Measurements from ENCODE around the gene ERC2.

Gene ERC2

GRCh38 chr3:56253941-56254665 lies 214.2 kb downstream of the ERC2 start:
- no peak for DNase-seq (ENCODE audit: low read depth in 2 of 2)

- DNase-seq (ENCODE audit: low read depth in 2 of 2), result no peak
Measured at GRCh38 chr3:56251343-56251945, 216.8 kb downstream of the ERC2 start.

- no peak for DNase-seq (ENCODE audit: low read depth in 2 of 2)
Measured at GRCh38 chr3:56248021-56248420, 220.2 kb downstream of the ERC2 start.

GRCh38 chr3:56238299-56238698 lies 230.0 kb downstream of the ERC2 start:
- DNase-seq (ENCODE audit: low read depth in 2 of 2), result no peak

GRCh38 chr3:56233742-56234141 lies 234.5 kb downstream of the ERC2 start:
- DNase-seq (ENCODE audit: low read depth in 2 of 2), result no peak

- no peak for DNase-seq (ENCODE audit: low read depth in 2 of 2)
Measured at GRCh38 chr3:56229311-56229710, 239.0 kb downstream of the ERC2 start.

- DNase-seq (ENCODE audit: low read depth in 2 of 2), result no peak
Measured at GRCh38 chr3:56222866-56223265, 245.4 kb downstream of the ERC2 start.

GRCh38 chr3:56219894-56220805 lies 248.1 kb downstream of the ERC2 start:
- DNase-seq (ENCODE audit: low read depth in 2 of 2), result no peak

GRCh38 chr3:56209982-56210751 lies 258.1 kb downstream of the ERC2 start:
- no peak for DNase-seq (ENCODE audit: low read depth in 2 of 2)

- DNase-seq (ENCODE audit: low read depth in 2 of 2), result no peak
Measured at GRCh38 chr3:56207922-56208321, 260.3 kb downstream of the ERC2 start.

GRCh38 chr3:56205406-56205805 lies 262.9 kb downstream of the ERC2 start:
- no peak for DNase-seq (ENCODE audit: low read depth in 2 of 2)

GRCh38 chr3:56202997-56203396 lies 265.3 kb downstream of the ERC2 start:
- no peak for DNase-seq (ENCODE audit: low read depth in 2 of 2)

- DNase-seq (ENCODE audit: low read depth in 2 of 2), result no peak
Measured at GRCh38 chr3:56201407-56201806, 266.9 kb downstream of the ERC2 start.

- DNase-seq (ENCODE audit: low read depth in 2 of 2), result no peak
Measured at GRCh38 chr3:56200251-56200650, 268.0 kb downstream of the ERC2 start.

- DNase-seq (ENCODE audit: low read depth in 2 of 2), result no peak
Measured at GRCh38 chr3:56197991-56198390, 270.3 kb downstream of the ERC2 start.

- DNase-seq (ENCODE audit: low read depth in 2 of 2), result no peak
Measured at GRCh38 chr3:56197259-56197965, 270.9 kb downstream of the ERC2 start.

- DNase-seq (ENCODE audit: low read depth in 2 of 2), result no peak
Measured at GRCh38 chr3:56196700-56197099, 271.6 kb downstream of the ERC2 start.

GRCh38 chr3:56193519-56193918 lies 274.7 kb downstream of the ERC2 start:
- DNase-seq (ENCODE audit: low read depth in 2 of 2), result no peak

- DNase-seq (ENCODE audit: low read depth in 2 of 2), result no peak
Measured at GRCh38 chr3:56192001-56192400, 276.3 kb downstream of the ERC2 start.

- no peak for DNase-seq (ENCODE audit: low read depth in 2 of 2)
Measured at GRCh38 chr3:56190771-56191305, 277.4 kb downstream of the ERC2 start.

GRCh38 chr3:56190130-56190529 lies 278.1 kb downstream of the ERC2 start:
- DNase-seq (ENCODE audit: low read depth in 2 of 2), result no peak

Measured in stimulated activated CD8-positive, alpha-beta memory T cell treated with anti-CD3 and anti-CD28 coated beads, Interleukin-7, amount 100 ng/mL, for 1 hour (primary cell).